ENCODE results near the gene FGFBP3. TPM values are rescaled to one million over a fixed set of nuclear protein-coding genes. Genes with fewer than 3 reads are reported as not detected.

FGFBP3 gene
- polyA plus RNA-seq, 1 experiment = 0.22 TPM

- no peak for DNase-seq (ENCODE audit: low read depth)
- no peaks in the 10 kb centered on the region for H3K36me3 ChIP-seq (ENCODE audit: control insufficient read depth, insufficient read depth, low read length)
- CTCF ChIA-PET = no interaction called here
- POLR2A ChIA-PET = no interaction called here
- no peak overlapping the region for H3K4me3 ChIP-seq (ENCODE audit: low read depth, low read length)
- H3K27me3 ChIP-seq (ENCODE audit: control insufficient read depth, insufficient read depth, low read length) = no peaks in the 10 kb centered on the region
- no peak for TF ChIP-seq CTCF (IDR thresholded peaks at IDR 0.05; ENCODE audit: insufficient read depth, low read depth, low read length)
Observed at GRCh38 chr10:91875156-91875555, 34.1 kb downstream of the FGFBP3 start.

- H3K4me3 ChIP-seq (ENCODE audit: low read depth, low read length) = no peak overlapping the region
- H3K27me3 ChIP-seq (ENCODE audit: control insufficient read depth, insufficient read depth, low read length) = no peaks in the 10 kb centered on the region
- TF ChIP-seq CTCF (IDR thresholded peaks at IDR 0.05; ENCODE audit: insufficient read depth, low read depth, low read length) = no peak
- POLR2A ChIA-PET = no interaction called here
- DNase-seq (ENCODE audit: low read depth) = no peak
- CTCF ChIA-PET = interaction anchor here (1.2 to 2.0 kb wide), 2 partner anchors 15 to 19 kb away, joined by 4 read pairs; no protein-coding TSS in a partner anchor
- 0 out of 2 replicates have a peak, but pooled peaks cover 2% of the 10 kb centered on the region for H3K36me3 ChIP-seq (ENCODE audit: control insufficient read depth, insufficient read depth, low read length)
Observed at GRCh38 chr10:91865562-91866081, 43.7 kb downstream of the FGFBP3 start.

- POLR2A ChIA-PET = no interaction called here
- no peak for TF ChIP-seq CTCF (IDR thresholded peaks at IDR 0.05; ENCODE audit: insufficient read depth, low read depth, low read length)
- no peak for DNase-seq (ENCODE audit: low read depth)
- CTCF ChIA-PET = interaction anchor here (1.2 to 2.0 kb wide), 2 partner anchors 16 to 20 kb away, joined by 4 read pairs; no protein-coding TSS in a partner anchor
- peaks cover 3% of the 10 kb centered on the region; the same call in 1 of the 2 replicates for H3K36me3 ChIP-seq (ENCODE audit: control insufficient read depth, insufficient read depth, low read length)
- no peaks in the 10 kb centered on the region for H3K27me3 ChIP-seq (ENCODE audit: control insufficient read depth, insufficient read depth, low read length)
- no peak overlapping the region for H3K4me3 ChIP-seq (ENCODE audit: low read depth, low read length)
Observed at GRCh38 chr10:91864744-91865143, 44.5 kb downstream of the FGFBP3 start.

GRCh38 chr10:91864099-91864498 is 45.2 kb downstream of the FGFBP3 start:
- no peak for DNase-seq (ENCODE audit: low read depth)
- POLR2A ChIA-PET = no interaction called here

GRCh38 chr10:91860885-91861284 is 48.4 kb downstream of the FGFBP3 start:
- TF ChIP-seq CTCF (IDR thresholded peaks at IDR 0.05; ENCODE audit: insufficient read depth, low read depth, low read length) = no peak
- no peak for DNase-seq (ENCODE audit: low read depth)
- Histone ChIP-seq H3K27me3 (ENCODE audit: control insufficient read depth, insufficient read depth, low read length) (no peaks in the 10 kb centered on the region), H3K36me3 (ENCODE audit: control insufficient read depth, insufficient read depth, low read length) (peaks cover 6% of the 10 kb centered on the region), H3K4me3 (ENCODE audit: low read depth, low read length) (no peak overlapping the region)
- POLR2A ChIA-PET = no interaction called here
- CTCF ChIA-PET = no interaction called here

More at GRCh38 chr10:91864099-91864498, 45.2 kb downstream of the FGFBP3 start:
- no peak for TF ChIP-seq CTCF (IDR thresholded peaks at IDR 0.05; ENCODE audit: insufficient read depth, low read depth, low read length)
- no peaks in the 10 kb centered on the region for H3K27me3 ChIP-seq (ENCODE audit: control insufficient read depth, insufficient read depth, low read length)
- CTCF ChIA-PET = interaction anchor here (0.6 to 1.7 kb wide), 2 partner anchors 23 to 29 kb away, joined by 3 to 6 read pairs; no protein-coding TSS in a partner anchor
- H3K4me3 ChIP-seq (ENCODE audit: low read depth, low read length) = no peak overlapping the region
- peaks cover 3% of the 10 kb centered on the region; the same call in 1 of the 2 replicates for H3K36me3 ChIP-seq (ENCODE audit: control insufficient read depth, insufficient read depth, low read length)
